Thoracic aorta (tissue), 2 donors: ENCODE measurements around the gene ZCCHC7. TPM values are rescaled to one million over a fixed set of nuclear protein-coding genes. Genes with fewer than 3 reads are reported as not detected.

ENCODE experiments used
- ATAC-seq: fragments of 150-250 bp; one replicate; pipeline ENCODE4 v1.8.0; 2017; ENCODE audit warnings: low read depth; ENCODE audit not compliant: insufficient number of reproducible peaks, low FRiP score
- DNase-seq: peaks from one replicate; pipeline ENCODE4 v3.0.0-alpha.2; 2020; ENCODE audit warnings: low spot score
- H3K27ac ChIP-seq, 2 donors: fragments of 200-600 bp; sonication (generic); 1 replicate in 1 of 2; 2 replicates in 1 of 2; pipeline ENCODE4 v1.5.1; 2016; ENCODE audit warnings: mild to moderate bottlenecking in 2 of 2, moderate library complexity in 2 of 2
- H3K27me3 ChIP-seq: fragments of 200-600 bp; sonication (generic); replicated peaks from 2 replicates; pipeline ENCODE4 v1.6.0; 2016; ENCODE audit warnings: mild to moderate bottlenecking; ENCODE audit not compliant: insufficient read depth
- H3K36me3 ChIP-seq: fragments of 200-600 bp; sonication (generic); one replicate; pipeline ENCODE4 v1.5.1; 2016
- H3K4me1 ChIP-seq, 2 donors: fragments of 200-600 bp; sonication (generic); 1 replicate in 1 of 2; 2 replicates in 1 of 2; pipeline versions ENCODE4 v1.5.1 to v1.6.0; 2016; ENCODE audit warnings: low read depth in 2 of 2, mild to moderate bottlenecking in 1 of 2; ENCODE audit not compliant: control insufficient read depth in 1 of 2
- H3K4me3 ChIP-seq: fragments of 200-600 bp; sonication (generic); 2 replicates; pipeline ENCODE4 v1.5.1; 2016; ENCODE audit warnings: mild to moderate bottlenecking
- H3K9me3 ChIP-seq: fragments of 200-600 bp; sonication (generic); 2 replicates; pipeline ENCODE4 v1.5.1; 2016
- total RNA-seq, 2 donors: library from RNA; depleted of rRNA; stranded (reverse); fragments of >200 nt; gene quantifications; one replicate each; pipeline versions ENCODE4 v1.1.0 to v1.2.3, GENCODE V29; 2016
- TF ChIP-seq, protein P1 (sequence below): fragments of 200-600 bp; sonication (generic); IDR thresholded peaks from one replicate; pipeline ENCODE4 v1.5.1; 2019; ENCODE audit warnings: antibody characterized with exemption

Gene ZCCHC7
- total RNA-seq, 2 donors from 2014 or later: 13.8 to 19.5 TPM

DNA sequence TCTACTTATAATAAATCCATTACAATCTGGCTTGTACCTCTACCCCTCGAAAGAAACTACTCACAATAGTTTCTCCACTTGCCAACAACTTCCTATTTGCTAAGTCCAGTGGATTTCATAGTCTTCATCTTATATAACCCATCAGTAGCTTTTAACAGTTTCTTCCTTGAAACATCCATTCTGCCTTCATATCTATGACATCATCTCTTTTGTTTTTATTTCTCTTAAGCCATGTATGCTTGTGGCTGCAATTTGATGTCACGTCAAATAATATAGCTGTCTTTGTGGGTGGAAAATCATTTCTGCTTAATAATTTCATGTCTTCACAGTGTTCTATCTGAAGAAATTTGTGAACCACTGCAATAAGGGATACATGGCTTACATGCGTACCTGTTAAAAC lies 224.7 kb downstream of the ZCCHC7 start:
- Histone ChIP-seq H3K4me3 (no peak overlapping the region), H3K27ac (no peak overlapping the region), H3K36me3 (no peaks in the 10 kb centered on the region), H3K9me3 (no peaks in the 10 kb centered on the region), H3K27me3 (no peaks in the 10 kb centered on the region), H3K4me1 (no peaks in the 10 kb centered on the region)
- TF ChIP-seq, protein P1, sequence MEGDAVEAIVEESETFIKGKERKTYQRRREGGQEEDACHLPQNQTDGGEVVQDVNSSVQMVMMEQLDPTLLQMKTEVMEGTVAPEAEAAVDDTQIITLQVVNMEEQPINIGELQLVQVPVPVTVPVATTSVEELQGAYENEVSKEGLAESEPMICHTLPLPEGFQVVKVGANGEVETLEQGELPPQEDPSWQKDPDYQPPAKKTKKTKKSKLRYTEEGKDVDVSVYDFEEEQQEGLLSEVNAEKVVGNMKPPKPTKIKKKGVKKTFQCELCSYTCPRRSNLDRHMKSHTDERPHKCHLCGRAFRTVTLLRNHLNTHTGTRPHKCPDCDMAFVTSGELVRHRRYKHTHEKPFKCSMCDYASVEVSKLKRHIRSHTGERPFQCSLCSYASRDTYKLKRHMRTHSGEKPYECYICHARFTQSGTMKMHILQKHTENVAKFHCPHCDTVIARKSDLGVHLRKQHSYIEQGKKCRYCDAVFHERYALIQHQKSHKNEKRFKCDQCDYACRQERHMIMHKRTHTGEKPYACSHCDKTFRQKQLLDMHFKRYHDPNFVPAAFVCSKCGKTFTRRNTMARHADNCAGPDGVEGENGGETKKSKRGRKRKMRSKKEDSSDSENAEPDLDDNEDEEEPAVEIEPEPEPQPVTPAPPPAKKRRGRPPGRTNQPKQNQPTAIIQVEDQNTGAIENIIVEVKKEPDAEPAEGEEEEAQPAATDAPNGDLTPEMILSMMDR: no peak
- ATAC-seq: no peak
- DNase-seq: no peak

DNA sequence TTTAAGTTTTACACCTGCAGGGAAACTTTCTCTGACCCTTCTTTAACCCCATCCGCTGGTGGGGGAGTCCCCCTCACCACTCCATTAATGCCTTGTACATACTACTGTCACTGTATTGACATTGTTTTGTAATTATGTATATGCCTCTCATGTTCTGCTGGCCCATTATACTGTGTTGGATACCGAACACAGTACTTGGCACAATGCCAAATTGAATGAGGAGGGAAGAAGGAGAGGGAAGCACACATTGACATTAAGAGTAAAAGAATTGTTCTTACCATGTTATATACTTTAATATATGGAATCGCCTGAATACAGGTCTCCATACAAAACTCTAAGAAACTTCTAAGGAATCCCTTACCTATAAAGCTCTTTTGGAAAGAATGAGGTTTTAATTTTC lies 228.5 kb downstream of the ZCCHC7 start:
- ATAC-seq: no peak
- no peaks in the 10 kb centered on the region for H3K9me3 ChIP-seq
- no peaks in the 10 kb centered on the region for H3K36me3 ChIP-seq
- no peak overlapping the region for H3K27ac ChIP-seq
- DNase-seq: no peak
- H3K4me1 ChIP-seq: no peaks in the 10 kb centered on the region
- TF ChIP-seq, protein P1: no peak
- H3K27me3 ChIP-seq: no peaks in the 10 kb centered on the region
- no peak overlapping the region for H3K4me3 ChIP-seq

DNA sequence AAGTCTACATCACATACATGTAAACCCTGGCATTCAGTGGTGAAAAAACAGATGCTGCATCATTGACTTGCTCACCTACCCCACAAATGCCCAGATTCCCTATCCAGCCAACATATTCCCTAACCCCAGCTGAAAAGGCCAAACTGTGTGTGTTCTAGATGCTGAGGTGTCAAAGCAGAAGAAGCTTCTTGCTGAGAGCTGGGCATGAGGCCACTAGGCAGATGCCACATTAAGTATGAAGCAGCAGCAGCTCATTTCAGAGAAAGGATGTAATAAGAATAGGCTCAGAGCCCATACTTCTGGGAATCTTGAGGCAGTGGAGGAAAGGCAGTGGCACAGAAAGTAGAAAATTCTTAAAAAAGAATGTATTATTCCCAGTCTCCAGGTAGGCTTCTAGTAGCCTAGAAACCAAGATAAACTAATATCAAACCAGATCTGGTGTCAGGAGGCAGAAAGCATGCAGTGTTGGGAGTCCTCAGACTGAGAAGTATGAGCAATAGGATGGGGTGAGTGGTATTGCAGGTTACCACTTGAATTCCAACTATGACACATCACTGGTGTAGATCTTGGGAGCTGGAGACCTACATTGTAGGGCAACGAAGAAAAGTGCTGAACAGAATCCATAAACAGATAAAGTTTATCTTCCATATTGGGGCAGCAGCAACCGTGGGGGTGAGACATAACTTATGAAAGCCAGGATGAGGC lies 230.3 kb downstream of the ZCCHC7 start:
- Histone ChIP-seq H3K4me3 (no peak overlapping the region), H3K4me1 (no peaks in the 10 kb centered on the region), H3K36me3 (no peaks in the 10 kb centered on the region), H3K27ac (no peak overlapping the region), H3K9me3 (no peaks in the 10 kb centered on the region), H3K27me3 (no peaks in the 10 kb centered on the region)
- DNase-seq (no peak), ATAC-seq (no peak)
- TF ChIP-seq, protein P1: no peak

DNA sequence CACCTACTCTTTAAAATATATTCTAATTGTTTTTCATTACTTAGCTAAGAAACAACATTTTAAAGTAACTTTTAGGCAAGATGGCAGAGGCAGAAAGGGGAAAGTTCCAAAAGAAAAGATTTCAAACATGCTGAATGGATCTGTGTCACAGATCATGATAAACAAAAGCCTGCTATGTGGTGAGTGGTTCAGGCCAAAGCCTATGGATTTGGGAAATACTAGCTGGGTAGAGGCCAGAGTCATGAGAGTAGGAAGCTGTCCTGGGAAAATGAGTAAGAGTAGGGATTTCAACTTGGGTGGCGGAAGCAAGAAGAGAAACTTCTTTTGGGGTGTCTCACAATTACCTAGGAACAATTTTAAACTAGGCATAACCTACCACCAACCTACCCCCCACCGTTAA lies 233.4 kb downstream of the ZCCHC7 start:
- TF ChIP-seq, protein P1: no peak
- ATAC-seq: no peak
- Histone ChIP-seq H3K9me3 (no peaks in the 10 kb centered on the region), H3K27ac (no peak overlapping the region), H3K4me1 (no peaks in the 10 kb centered on the region), H3K27me3 (no peaks in the 10 kb centered on the region), H3K36me3 (no peaks in the 10 kb centered on the region), H3K4me3 (no peak overlapping the region)
- no peak for DNase-seq

DNA sequence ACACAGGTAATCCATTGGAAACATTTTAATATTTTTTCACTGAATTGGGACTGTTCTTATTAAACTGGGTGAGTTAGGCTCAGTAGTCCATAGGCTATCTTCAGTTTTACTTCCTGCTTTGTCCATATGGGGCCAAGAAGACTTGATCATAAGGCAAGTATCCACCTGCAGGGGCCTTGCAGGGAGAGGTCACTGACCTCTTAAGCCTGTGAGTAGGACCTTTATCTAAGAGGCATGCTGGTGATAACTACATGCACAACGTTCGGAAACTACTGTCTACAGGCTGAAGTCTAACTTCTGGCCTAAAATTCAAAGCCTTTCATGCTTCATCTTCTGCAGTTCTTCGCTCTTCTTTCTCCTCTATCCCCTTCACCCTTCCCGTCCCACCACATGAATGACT lies 242.1 kb downstream of the ZCCHC7 start:
- no peaks in the 10 kb centered on the region for H3K27me3 ChIP-seq
- DNase-seq (no peak), ATAC-seq (no peak)
- no peaks in the 10 kb centered on the region for H3K9me3 ChIP-seq
- TF ChIP-seq, protein P1: no peak
- no peak overlapping the region for H3K27ac ChIP-seq
- H3K36me3 ChIP-seq: no peaks in the 10 kb centered on the region
- H3K4me1 ChIP-seq: no peaks in the 10 kb centered on the region
- H3K4me3 ChIP-seq: no peak overlapping the region
